Large intestine (tissue), 3 donors: ENCODE measurements around the gene F11. TPM values are rescaled to one million over a fixed set of nuclear protein-coding genes. Genes with fewer than 3 reads are reported as not detected.
"Not testable (repeated sequence)": the region's sequence is repeated elsewhere in the genome, so short reads cannot be mapped to it uniquely, and the experiment has no call there.

Experiments used
- DNase-seq, 2 donors: peaks; one replicate each; pipeline versions ENCODE4 v3.0.0 to v3.0.0-alpha.2; 2013
- H3K27ac ChIP-seq: one replicate; pipeline ENCODE4 v1.5.1; 2013; ENCODE audit warnings: low read length
- H3K27me3 ChIP-seq: 2 replicates; pipeline ENCODE4 v1.6.1; 2013; ENCODE audit warnings: low read length; ENCODE audit not compliant: control insufficient read depth, insufficient read depth
- H3K36me3 ChIP-seq: 2 replicates; pipeline ENCODE4 v1.6.1; 2013; ENCODE audit warnings: low read length; ENCODE audit not compliant: control insufficient read depth, insufficient read depth
- H3K4me1 ChIP-seq: one replicate; pipeline ENCODE4 v1.6.1; 2013; ENCODE audit warnings: low read length; ENCODE audit not compliant: control insufficient read depth, insufficient read depth
- H3K4me3 ChIP-seq: one replicate; pipeline ENCODE4 v1.5.1; 2013; ENCODE audit warnings: low read length
- H3K9me3 ChIP-seq: one replicate; pipeline ENCODE4 v1.6.1; 2013; ENCODE audit warnings: mild to moderate bottlenecking, low read depth, low read length, moderate library complexity; ENCODE audit not compliant: control insufficient read depth
- WGBS: methylation state at CpG from one replicate; pipeline ENCODE4 v1.1.5; 2013; ENCODE audit warnings: low lambda C conversion rate; ENCODE audit not compliant: insufficient coverage; 5-methylcytosine and 5-hydroxymethylcytosine counted together
- polyA plus RNA-seq: library from polyadenylated mRNA; unstranded; fragments of 120-200 nt; gene quantifications from one replicate; pipeline ENCODE4 v1.2.1, GENCODE V29; 2013

F11 gene
- polyA plus RNA-seq, 1 donor, result 1.1 TPM

- Histone ChIP-seq H3K9me3 (no peaks in the 10 kb centered on the region), H3K36me3 (no peaks in the 10 kb centered on the region), H3K4me1 (no peaks in the 10 kb centered on the region), H3K27ac (no peak overlapping the region), H3K27me3 (no peaks in the 10 kb centered on the region), H3K4me3 (no peak overlapping the region)
- no CpG with 5 or more reads among the region's 2 CpGs for WGBS
- DNase-seq, result no peak
These were observed 31.6 kb upstream of the F11 start for GRCh38 chr4:186234367-186234766.

GRCh38 chr4:186236126-186236525 is 29.9 kb upstream of the F11 start:
- no peaks in the 10 kb centered on the region for H3K27me3 ChIP-seq
- WGBS, result 0% methylated on average over 1 of the region's 4 CpGs
- no peak overlapping the region for H3K27ac ChIP-seq
- DNase-seq, result no peak
- no peaks in the 10 kb centered on the region for H3K4me1 ChIP-seq
- H3K36me3 ChIP-seq, result no peaks in the 10 kb centered on the region
- H3K9me3 ChIP-seq, result no peaks in the 10 kb centered on the region
- no peak overlapping the region for H3K4me3 ChIP-seq

GRCh38 chr4:186240452-186240847 is 25.5 kb upstream of the F11 start:
- H3K27me3 ChIP-seq, result no peaks in the 10 kb centered on the region
- no peak overlapping the region for H3K4me3 ChIP-seq
- no peaks in the 10 kb centered on the region for H3K4me1 ChIP-seq
- WGBS, result 100% methylated on average over 1 of the region's 7 CpGs
- no peak for DNase-seq
- no peak overlapping the region for H3K27ac ChIP-seq
- no peaks in the 10 kb centered on the region for H3K36me3 ChIP-seq
- no peaks in the 10 kb centered on the region for H3K9me3 ChIP-seq

- no peak overlapping the region for H3K4me3 ChIP-seq
- no peaks in the 10 kb centered on the region for H3K36me3 ChIP-seq
- no peaks in the 10 kb centered on the region for H3K27me3 ChIP-seq
- H3K9me3 ChIP-seq, result no peaks in the 10 kb centered on the region
- no peaks in the 10 kb centered on the region for H3K4me1 ChIP-seq
- no peak for DNase-seq
- no CpG with 5 or more reads among the region's 7 CpGs for WGBS
- H3K27ac ChIP-seq, result no peak overlapping the region
These were observed 25.0 kb upstream of the F11 start for GRCh38 chr4:186240848-186241491.

GRCh38 chr4:186241616-186242015 is 24.4 kb upstream of the F11 start:
- WGBS, result 95% methylated on average over 4 of the region's 4 CpGs
- Histone ChIP-seq H3K9me3 (no peaks in the 10 kb centered on the region), H3K36me3 (no peaks in the 10 kb centered on the region), H3K4me1 (no peaks in the 10 kb centered on the region), H3K27ac (no peak overlapping the region), H3K27me3 (no peaks in the 10 kb centered on the region), H3K4me3 (no peak overlapping the region)
- no peak for DNase-seq

- H3K27me3 ChIP-seq, H3K27ac ChIP-seq, H3K9me3 ChIP-seq, H3K4me1 ChIP-seq, H3K4me3 ChIP-seq, DNase-seq, H3K36me3 ChIP-seq: not testable (repeated sequence)
- WGBS, result 75% methylated on average over 4 of the region's 10 CpGs
These were observed 24.0 kb upstream of the F11 start for GRCh38 chr4:186242031-186242430.

- Histone ChIP-seq H3K27ac (no peak overlapping the region), H3K9me3 (no peaks in the 10 kb centered on the region), H3K27me3 (no peaks in the 10 kb centered on the region), H3K36me3 (no peaks in the 10 kb centered on the region), H3K4me1 (no peaks in the 10 kb centered on the region), H3K4me3 (no peak overlapping the region)
- no CpG with 5 or more reads among the region's 2 CpGs for WGBS
- no peak for DNase-seq
These were observed 22.7 kb upstream of the F11 start for GRCh38 chr4:186243331-186243730.

GRCh38 chr4:186244835-186245234 is 21.2 kb upstream of the F11 start:
- Histone ChIP-seq H3K4me1 (no peaks in the 10 kb centered on the region), H3K27me3 (no peaks in the 10 kb centered on the region), H3K36me3 (no peaks in the 10 kb centered on the region), H3K4me3 (no peak overlapping the region), H3K9me3 (no peaks in the 10 kb centered on the region), H3K27ac (no peak overlapping the region)
- no CpG with 5 or more reads among the region's 5 CpGs for WGBS
- DNase-seq, result no peak

- not testable (repeated sequence) for DNase-seq, H3K9me3 ChIP-seq, H3K4me3 ChIP-seq, H3K27me3 ChIP-seq, H3K36me3 ChIP-seq, H3K27ac ChIP-seq, H3K4me1 ChIP-seq
- 100% methylated on average over 1 of the region's 9 CpGs for WGBS
These were observed 18.8 kb upstream of the F11 start for GRCh38 chr4:186247062-186247752.

- H3K4me1 ChIP-seq, result no peaks in the 10 kb centered on the region
- H3K27me3 ChIP-seq, result no peaks in the 10 kb centered on the region
- no peak for DNase-seq
- no peaks in the 10 kb centered on the region for H3K9me3 ChIP-seq
- WGBS, result no CpG with 5 or more reads among the region's 1 CpG
- no peaks in the 10 kb centered on the region for H3K36me3 ChIP-seq
- no peak overlapping the region for H3K4me3 ChIP-seq
- H3K27ac ChIP-seq, result no peak overlapping the region
These were observed 17.3 kb upstream of the F11 start for GRCh38 chr4:186248643-186249042.
